Stimulated activated naive B cell treated with anti-CD40 and anti-IgM and Interleukin-4, amounts not matched to agents 10 μg/mL and 1 μg/mL and 100 μg/mL, for 72 hours (primary cell): ENCODE measurements around the gene UBTD1.
"Not testable (repeated sequence)": the region's sequence is repeated elsewhere in the genome, so short reads cannot be mapped to it uniquely, and the experiment has no call there.

Experiments used
- ATAC-seq, 2 donors: fragments of 150-1000 bp; cut with Tn5 transposase; replicated peaks; 2 replicates each; pipeline ENCODE4 v1.10.0; 2021; ENCODE audit warnings: moderate library complexity in 1 of 2
- DNase-seq: peaks from one replicate; pipeline ENCODE4 v3.0.0; 2021
- H3K27ac Mint-ChIP-seq: one replicate; pipeline ENCODE4 v1.8.0; 2022; ENCODE audit warnings: mild to moderate bottlenecking, mixed read lengths
- H3K27me3 Mint-ChIP-seq, 2 donors: one replicate each; pipeline ENCODE4 v1.8.0; 2022; ENCODE audit warnings: mixed read lengths in 2 of 2
- H3K36me3 Mint-ChIP-seq, 2 donors: one replicate each; pipeline ENCODE4 v1.8.0; 2022; ENCODE audit warnings: mixed read lengths in 2 of 2, mild to moderate bottlenecking in 1 of 2
- H3K4me1 Mint-ChIP-seq, 2 donors: one replicate each; pipeline ENCODE4 v1.8.0; 2022; ENCODE audit warnings: mixed read lengths in 2 of 2, mild to moderate bottlenecking in 1 of 2
- H3K4me3 Mint-ChIP-seq, 2 donors: one replicate each; pipeline ENCODE4 v1.8.0; 2022; ENCODE audit warnings: mild to moderate bottlenecking in 2 of 2, mixed read lengths in 2 of 2, moderate library complexity in 1 of 2
- H3K9me3 Mint-ChIP-seq, 2 donors: one replicate each; pipeline ENCODE4 v1.8.0; 2022; ENCODE audit warnings: mixed read lengths in 2 of 2, mild to moderate bottlenecking in 1 of 2

UBTD1 gene

DNA sequence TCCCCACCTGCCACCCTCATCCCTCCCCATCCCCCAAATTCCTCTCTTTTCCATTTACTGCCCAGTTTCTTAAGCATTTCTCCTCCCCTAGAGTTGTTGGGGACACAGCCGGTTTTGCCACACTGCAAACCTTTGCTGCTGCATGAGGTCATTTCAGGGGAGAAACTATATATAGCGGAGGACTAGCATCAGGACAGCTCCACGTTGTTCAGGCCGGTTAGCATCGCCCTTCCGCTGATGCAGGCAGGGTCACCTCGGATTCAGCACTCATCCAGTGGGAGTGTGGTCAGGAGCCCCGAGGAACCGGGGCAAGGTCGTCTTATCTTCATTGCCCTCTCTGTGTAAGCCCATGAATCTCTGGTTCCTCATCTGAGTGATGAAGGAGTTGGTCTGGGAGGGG, 15.6 kb downstream of the UBTD1 start:
- Mint-ChIP-seq H3K27me3 (peaks cover 6 to 23% of the 10 kb centered on the region in 2 donors), H3K36me3 (no peaks in the 10 kb centered on the region), H3K9me3 (no peaks in the 10 kb centered on the region), H3K4me1 (peaks cover 7 to 9% of the 10 kb centered on the region in 2 donors), H3K4me3 (no peak overlapping the region), H3K27ac (no peak overlapping the region)
- ATAC-seq (no peak), DNase-seq (no peak)

DNA sequence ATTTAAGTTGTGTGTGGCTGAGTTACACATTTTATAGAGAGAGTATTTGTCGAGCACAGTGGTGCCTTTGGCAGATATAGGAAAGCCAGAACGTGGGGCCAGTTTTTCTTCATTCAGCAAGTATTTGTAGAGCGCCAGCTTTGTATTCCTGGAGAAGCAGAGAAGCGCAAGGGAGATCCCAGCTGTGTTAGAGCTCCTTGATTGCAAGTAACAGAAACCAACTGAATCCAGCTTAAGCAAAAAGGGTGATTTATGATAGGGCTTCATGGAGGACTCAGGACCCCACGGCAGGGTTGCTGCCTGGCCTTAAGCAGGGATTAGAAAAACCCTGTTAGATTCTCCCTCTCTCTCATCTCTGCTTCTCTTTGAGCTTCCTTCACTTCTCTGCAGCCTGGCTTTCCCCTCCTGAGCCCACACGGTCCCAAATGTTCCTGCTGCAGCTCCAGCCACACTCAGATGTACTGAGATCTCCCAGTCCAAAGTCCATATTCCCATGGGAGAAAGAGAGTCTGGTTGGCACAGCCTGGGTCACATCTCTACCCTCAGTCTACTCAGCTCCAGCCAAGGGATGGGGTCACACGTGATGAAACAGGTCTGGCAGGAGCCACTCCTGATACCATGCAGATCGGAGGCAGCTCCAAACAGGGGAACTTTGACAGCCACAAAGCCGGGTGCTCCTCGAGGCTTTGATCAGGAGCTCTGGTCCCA, 16.7 kb downstream of the UBTD1 start:
- DNase-seq (no peak), ATAC-seq (no peak)
- Mint-ChIP-seq H3K4me1 (peaks cover 6 to 11% of the 10 kb centered on the region in 2 donors), H3K36me3 (no peaks in the 10 kb centered on the region), H3K9me3 (no peaks in the 10 kb centered on the region), H3K27me3 (peaks cover 6 to 19% of the 10 kb centered on the region in 2 donors), H3K4me3 (no peak overlapping the region), H3K27ac (no peak overlapping the region)

- Mint-ChIP-seq H3K27ac (no peak overlapping the region), H3K9me3 (no peaks in the 10 kb centered on the region), H3K4me1 (peaks cover 6 to 11% of the 10 kb centered on the region in 2 donors), H3K4me3 (no peak overlapping the region), H3K27me3 (peaks cover 6 to 28% of the 10 kb centered on the region in 2 donors), H3K36me3 (no peaks in the 10 kb centered on the region)
- ATAC-seq (no peak), DNase-seq (no peak)
Measured at GRCh38 chr10:97517096-97517750, 18.5 kb downstream of the UBTD1 start.

DNA sequence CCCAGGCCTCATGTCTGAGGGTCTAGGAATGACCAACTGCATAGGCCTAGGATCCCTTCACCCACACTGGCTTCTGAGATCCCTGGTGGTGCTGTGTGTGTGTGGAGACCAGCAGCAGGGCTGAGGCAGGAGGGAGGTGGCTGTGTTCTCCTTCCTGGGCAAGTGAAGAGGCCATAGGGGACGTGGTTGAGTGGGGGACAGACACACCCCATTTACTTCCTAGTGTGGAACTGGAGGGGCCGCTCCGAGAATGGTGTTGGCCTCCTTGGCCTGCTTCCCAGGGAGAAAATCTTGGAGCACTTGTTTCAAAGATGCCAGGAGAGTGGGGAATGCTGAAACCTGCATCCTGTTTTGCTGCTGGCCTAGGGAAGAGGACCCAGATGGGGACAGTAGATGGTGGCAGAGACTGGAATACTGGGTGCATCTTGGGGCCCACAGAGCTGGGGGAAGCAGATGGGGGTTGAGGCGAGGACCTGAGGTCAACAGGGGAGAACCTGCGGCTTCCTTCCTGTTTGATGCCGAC, 19.1 kb downstream of the UBTD1 start:
- Mint-ChIP-seq H3K27me3 (peaks cover 7 to 34% of the 10 kb centered on the region in 2 donors), H3K9me3 (no peaks in the 10 kb centered on the region), H3K36me3 (no peaks in the 10 kb centered on the region), H3K27ac (no peak overlapping the region), H3K4me1 (peaks cover 6 to 11% of the 10 kb centered on the region in 2 donors), H3K4me3 (no peak overlapping the region)
- DNase-seq (no peak), ATAC-seq (no peak)

GRCh38 chr10:97518301-97519043, 19.7 kb downstream of the UBTD1 start:
- no peak overlapping the region for H3K4me3 Mint-ChIP-seq
- peaks cover 10 to 40% of the 10 kb centered on the region in 2 donors for H3K27me3 Mint-ChIP-seq
- no peaks in the 10 kb centered on the region for H3K9me3 Mint-ChIP-seq
- H3K27ac Mint-ChIP-seq = no peak overlapping the region
- no peaks in the 10 kb centered on the region for H3K36me3 Mint-ChIP-seq
- H3K4me1 Mint-ChIP-seq = peaks cover 6 to 11% of the 10 kb centered on the region in 2 donors
- no peak for ATAC-seq
- no peak for DNase-seq

GRCh38 chr10:97519342-97519741, 20.6 kb downstream of the UBTD1 start:
- Mint-ChIP-seq H3K9me3 (no peaks in the 10 kb centered on the region), H3K36me3 (no peaks in the 10 kb centered on the region)
- no peak for ATAC-seq

DNA sequence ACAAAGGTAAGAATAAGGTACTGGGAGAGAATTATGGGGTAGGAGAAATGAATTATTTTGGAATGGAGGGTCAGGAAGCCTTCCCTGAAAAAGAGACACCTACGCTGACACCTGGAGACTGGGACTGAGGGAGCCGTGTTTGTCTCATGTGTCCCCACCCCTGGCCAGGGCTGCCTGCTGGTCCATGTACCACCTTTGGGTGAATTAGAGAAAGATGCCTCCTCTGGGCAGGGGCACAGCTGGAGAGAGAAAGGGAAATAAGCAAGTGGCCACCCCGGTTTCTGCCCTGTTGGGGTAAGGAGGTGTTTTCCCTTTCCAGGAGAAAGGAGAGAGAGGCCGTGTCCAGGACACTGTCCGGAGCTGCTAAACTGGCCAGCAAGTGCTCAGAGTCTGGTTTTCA, 21.8 kb downstream of the UBTD1 start:
- ATAC-seq (no peak), DNase-seq (no peak)
- H3K4me3 Mint-ChIP-seq = no peak overlapping the region
- peaks cover 6 to 11% of the 10 kb centered on the region in 2 donors for H3K4me1 Mint-ChIP-seq
- H3K27ac Mint-ChIP-seq = no peak overlapping the region
- no peaks in the 10 kb centered on the region for H3K9me3 Mint-ChIP-seq
- peaks cover 15 to 39% of the 10 kb centered on the region in 2 donors for H3K27me3 Mint-ChIP-seq
- no peaks in the 10 kb centered on the region for H3K36me3 Mint-ChIP-seq

More at GRCh38 chr10:97519342-97519741, 20.6 kb downstream of the UBTD1 start:
- Mint-ChIP-seq H3K27ac (no peak overlapping the region), H3K27me3 (peaks cover 12 to 38% of the 10 kb centered on the region in 2 donors), H3K4me3 (no peak overlapping the region), H3K4me1 (peaks cover 6 to 11% of the 10 kb centered on the region in 2 donors)
- DNase-seq = no peak

DNA sequence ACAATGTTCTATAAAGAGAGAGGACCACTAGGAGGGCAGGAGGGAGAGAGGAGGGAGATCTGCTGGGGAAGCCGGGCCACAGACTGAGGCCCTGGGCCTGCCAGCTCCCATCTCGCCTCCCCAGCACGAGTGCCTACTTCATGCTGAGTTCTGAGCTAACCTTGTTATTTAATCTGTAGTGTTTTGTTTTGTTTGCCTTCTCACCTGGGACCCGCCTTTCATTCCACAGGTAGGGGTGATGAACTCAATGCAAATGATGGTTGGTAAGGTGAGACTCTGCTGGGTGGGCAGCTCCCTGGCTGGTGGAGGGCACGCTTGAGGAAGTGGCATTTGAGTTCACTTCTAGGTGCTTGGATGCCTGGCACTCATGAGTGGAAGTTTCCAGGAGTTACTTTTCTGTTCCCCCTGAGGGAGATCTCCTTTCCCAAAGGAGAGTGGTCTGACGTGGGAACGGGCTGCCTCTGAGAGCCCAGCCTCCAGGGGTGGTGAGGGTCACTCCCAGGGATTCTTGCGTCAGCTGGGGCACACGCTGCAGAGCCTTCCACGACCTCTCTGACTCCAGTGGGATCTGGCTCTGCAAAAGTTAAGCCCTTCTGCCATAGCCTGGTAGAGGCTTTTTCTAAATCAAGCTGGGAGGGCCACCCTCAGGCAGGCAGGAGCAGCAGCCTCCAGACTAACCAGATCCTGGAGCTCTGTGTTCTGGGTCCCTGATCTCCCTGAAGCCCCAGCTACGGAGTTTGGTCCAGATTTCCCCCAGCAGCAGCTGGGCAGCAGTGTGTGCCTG, 22.4 kb downstream of the UBTD1 start:
- Mint-ChIP-seq H3K27me3 (peaks cover 15 to 39% of the 10 kb centered on the region in 2 donors), H3K4me1 (peaks cover 6 to 11% of the 10 kb centered on the region in 2 donors), H3K36me3 (no peaks in the 10 kb centered on the region), H3K9me3 (no peaks in the 10 kb centered on the region), H3K4me3 (no peak overlapping the region), H3K27ac (no peak overlapping the region)
- DNase-seq = no peak
- no peak for ATAC-seq

DNA sequence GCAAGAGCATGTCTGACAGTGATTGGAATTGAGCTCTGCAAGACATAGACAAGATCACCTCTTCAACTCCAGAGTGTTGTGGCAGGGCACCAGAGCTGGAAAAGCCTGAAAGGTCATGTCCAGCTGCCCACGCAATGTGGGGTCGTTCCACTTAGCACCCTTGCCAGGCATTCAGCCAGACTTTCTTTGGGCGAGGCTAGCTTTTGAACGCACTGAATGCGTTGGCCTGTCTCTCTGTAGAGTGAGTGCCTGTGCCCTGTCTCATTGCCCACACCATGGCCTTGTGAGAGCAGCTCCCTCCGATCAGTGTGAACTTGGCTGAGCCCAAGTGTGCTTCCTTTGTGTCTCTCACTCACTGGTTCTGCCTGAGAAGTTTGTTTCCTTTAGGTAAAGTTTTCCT, 23.3 kb downstream of the UBTD1 start:
- no peak for DNase-seq
- H3K4me1 Mint-ChIP-seq = peaks cover 3 to 11% of the 10 kb centered on the region in 2 donors
- no peak overlapping the region for H3K27ac Mint-ChIP-seq
- peaks cover 10 to 35% of the 10 kb centered on the region in 2 donors for H3K27me3 Mint-ChIP-seq
- ATAC-seq = no peak
- no peak overlapping the region for H3K4me3 Mint-ChIP-seq
- no peaks in the 10 kb centered on the region for H3K9me3 Mint-ChIP-seq
- no peaks in the 10 kb centered on the region for H3K36me3 Mint-ChIP-seq

GRCh38 chr10:97522937-97523336, 24.2 kb downstream of the UBTD1 start:
- H3K9me3 Mint-ChIP-seq = no peaks in the 10 kb centered on the region
- peaks cover 2 to 11% of the 10 kb centered on the region in 2 donors for H3K4me1 Mint-ChIP-seq
- H3K36me3 Mint-ChIP-seq = no peaks in the 10 kb centered on the region
- DNase-seq (no peak), ATAC-seq (no peak)
- no peak overlapping the region for H3K4me3 Mint-ChIP-seq
- no peak overlapping the region for H3K27ac Mint-ChIP-seq
- H3K27me3 Mint-ChIP-seq = peaks cover 8 to 32% of the 10 kb centered on the region in 2 donors

DNA sequence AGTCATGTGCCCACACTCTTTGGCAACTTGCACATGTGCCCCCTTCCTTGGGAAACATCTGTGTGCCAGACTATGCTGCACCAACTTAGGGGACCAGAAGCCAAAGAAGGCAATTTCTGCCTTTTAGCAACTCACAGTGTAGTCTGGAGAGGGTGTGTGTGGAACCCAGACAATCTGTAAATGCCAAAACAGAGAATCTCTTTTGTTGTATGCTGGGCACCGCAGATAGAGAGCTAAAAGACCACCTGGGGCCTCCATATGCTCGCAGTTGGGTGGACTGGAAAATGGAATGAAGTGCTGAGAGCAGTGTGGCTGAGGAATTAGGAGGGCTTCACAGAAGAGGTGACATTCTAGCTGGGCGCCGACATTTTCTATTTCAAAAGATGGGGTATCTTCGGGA, 26.4 kb downstream of the UBTD1 start:
- no peak for DNase-seq
- peaks cover 4% of the 10 kb centered on the region in 2 donors for H3K36me3 Mint-ChIP-seq
- no peak overlapping the region for H3K27ac Mint-ChIP-seq
- H3K27me3 Mint-ChIP-seq = peaks cover 8 to 32% of the 10 kb centered on the region in 2 donors
- no peak overlapping the region for H3K4me3 Mint-ChIP-seq
- no peak for ATAC-seq
- no peaks in the 10 kb centered on the region for H3K4me1 Mint-ChIP-seq
- H3K9me3 Mint-ChIP-seq = no peaks in the 10 kb centered on the region

DNA sequence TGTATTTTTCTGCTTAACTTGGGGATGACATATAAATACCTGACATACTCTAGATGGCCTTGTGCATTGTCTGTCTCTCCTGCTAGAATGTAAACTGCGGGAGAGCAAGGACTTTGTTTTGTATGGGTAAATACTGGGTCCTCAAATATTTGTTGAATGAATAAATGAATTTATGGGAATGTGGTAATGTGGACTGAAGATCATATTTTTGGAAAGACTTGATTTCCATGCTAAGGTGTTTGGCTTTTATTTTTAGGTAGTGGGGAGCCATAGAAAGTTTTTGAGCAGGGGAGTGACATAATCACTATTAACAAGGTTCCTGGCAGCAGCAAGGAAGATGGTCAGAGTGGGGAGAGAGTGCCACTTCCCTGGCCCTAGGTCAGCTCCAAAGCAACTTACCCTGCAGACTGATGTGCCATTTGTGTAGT, 27.0 kb downstream of the UBTD1 start:
- Mint-ChIP-seq H3K9me3 (no peaks in the 10 kb centered on the region), H3K36me3 (peaks cover 4% of the 10 kb centered on the region in 2 donors), H3K4me1 (no peaks in the 10 kb centered on the region), H3K27me3 (peaks cover 8 to 32% of the 10 kb centered on the region in 2 donors), H3K27ac (no peak overlapping the region), H3K4me3 (no peak overlapping the region)
- no peak for ATAC-seq
- no peak for DNase-seq

- H3K27me3 Mint-ChIP-seq = peaks cover 5 to 11% of the 10 kb centered on the region in 2 donors
- H3K36me3 Mint-ChIP-seq, H3K4me1 Mint-ChIP-seq, ATAC-seq, H3K9me3 Mint-ChIP-seq, DNase-seq, H3K27ac Mint-ChIP-seq, H3K4me3 Mint-ChIP-seq: not testable (repeated sequence)
Measured at GRCh38 chr10:97528876-97529275, 30.2 kb downstream of the UBTD1 start.
